NB4 (cell line): Measurements from ENCODE around the gene VKORC1.

Source experiments
- MYC ChIP-seq: IDR thresholded peaks from 2 replicates; pipeline ENCODE4 v1.6.1; 2011; ENCODE audit warnings: low read depth, low read length
- POLR2A ChIP-seq: IDR thresholded peaks from 2 replicates; pipeline ENCODE4 v1.6.1; 2011; ENCODE audit warnings: mild to moderate bottlenecking; ENCODE audit not compliant: insufficient read length; ENCODE audit errors: extremely low read depth
- TF ChIP-seq, protein P1 (sequence below): IDR thresholded peaks from one replicate; pipeline ENCODE4 v1.5.1; 2012; ENCODE audit warnings: low read depth, low read length
- TF ChIP-seq, protein P2 (sequence below): IDR thresholded peaks from 2 replicates; pipeline ENCODE4 v1.6.1; 2011; ENCODE audit warnings: low read depth, low read length

DNA sequence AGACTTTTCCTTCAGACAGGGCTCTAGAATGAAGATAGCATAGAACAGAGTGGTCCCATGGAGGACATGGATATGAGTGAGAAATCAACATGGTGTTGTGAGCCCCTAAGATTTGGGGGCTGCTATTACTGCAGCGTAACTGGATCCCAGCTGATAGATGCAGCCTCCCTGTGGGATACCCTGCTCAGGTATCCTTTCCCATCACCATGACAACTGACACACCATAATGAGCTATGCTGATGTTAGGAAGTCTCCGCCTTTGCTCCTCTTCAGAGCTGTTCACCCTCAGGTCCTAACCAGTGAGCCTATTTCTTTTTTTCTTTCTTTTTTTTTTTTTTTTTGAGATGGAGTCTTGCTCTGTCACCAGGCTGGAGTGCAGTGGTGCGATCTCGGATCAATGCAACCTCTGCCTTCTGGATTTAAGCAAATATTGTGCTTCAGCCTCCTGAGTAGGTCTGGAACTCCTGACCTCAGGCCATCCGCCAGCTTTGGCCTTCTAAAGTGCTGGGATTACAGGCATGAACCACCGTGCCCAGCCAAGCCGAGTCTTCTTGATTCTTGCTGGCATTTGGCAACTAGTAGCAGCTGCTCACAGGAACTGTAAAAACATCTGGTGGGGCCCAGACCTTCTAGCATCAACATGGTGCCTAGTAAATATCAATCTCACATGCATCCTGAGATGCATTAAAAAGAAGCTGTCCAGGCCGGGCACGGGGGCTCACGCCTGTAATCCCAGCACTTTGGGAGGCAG is 44.1 kb downstream of the VKORC1 start:
- TF ChIP-seq, protein P1, sequence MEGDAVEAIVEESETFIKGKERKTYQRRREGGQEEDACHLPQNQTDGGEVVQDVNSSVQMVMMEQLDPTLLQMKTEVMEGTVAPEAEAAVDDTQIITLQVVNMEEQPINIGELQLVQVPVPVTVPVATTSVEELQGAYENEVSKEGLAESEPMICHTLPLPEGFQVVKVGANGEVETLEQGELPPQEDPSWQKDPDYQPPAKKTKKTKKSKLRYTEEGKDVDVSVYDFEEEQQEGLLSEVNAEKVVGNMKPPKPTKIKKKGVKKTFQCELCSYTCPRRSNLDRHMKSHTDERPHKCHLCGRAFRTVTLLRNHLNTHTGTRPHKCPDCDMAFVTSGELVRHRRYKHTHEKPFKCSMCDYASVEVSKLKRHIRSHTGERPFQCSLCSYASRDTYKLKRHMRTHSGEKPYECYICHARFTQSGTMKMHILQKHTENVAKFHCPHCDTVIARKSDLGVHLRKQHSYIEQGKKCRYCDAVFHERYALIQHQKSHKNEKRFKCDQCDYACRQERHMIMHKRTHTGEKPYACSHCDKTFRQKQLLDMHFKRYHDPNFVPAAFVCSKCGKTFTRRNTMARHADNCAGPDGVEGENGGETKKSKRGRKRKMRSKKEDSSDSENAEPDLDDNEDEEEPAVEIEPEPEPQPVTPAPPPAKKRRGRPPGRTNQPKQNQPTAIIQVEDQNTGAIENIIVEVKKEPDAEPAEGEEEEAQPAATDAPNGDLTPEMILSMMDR: no peak
- TF ChIP-seq POLR2A: no peak
- TF ChIP-seq, protein P2, sequence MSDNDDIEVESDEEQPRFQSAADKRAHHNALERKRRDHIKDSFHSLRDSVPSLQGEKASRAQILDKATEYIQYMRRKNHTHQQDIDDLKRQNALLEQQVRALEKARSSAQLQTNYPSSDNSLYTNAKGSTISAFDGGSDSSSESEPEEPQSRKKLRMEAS: no peak
- TF ChIP-seq MYC: no peak
